Brain microvascular endothelial cell (primary cell): ENCODE measurements around the gene RALY.
"Not testable (repeated sequence)": the region's sequence is repeated elsewhere in the genome, so short reads cannot be mapped to it uniquely, and the experiment has no call there.

ENCODE experiments used
- DNase-seq: peaks from one replicate; pipeline ENCODE4 v3.0.0-alpha.2; 2020
- H3K27ac ChIP-seq: fragments of 250-450 bp; sonication (Bioruptor Pico); 2 replicates; pipeline ENCODE4 v1.5.1; 2020; ENCODE audit warnings: mild to moderate bottlenecking, moderate library complexity
- H3K27me3 ChIP-seq: fragments of 250-450 bp; sonication (Bioruptor Pico); replicated peaks from 2 replicates; pipeline ENCODE4 v1.5.1; 2020; ENCODE audit warnings: mild to moderate bottlenecking
- H3K36me3 ChIP-seq: fragments of 250-450 bp; sonication (Bioruptor Pico); replicated peaks from 2 replicates; pipeline ENCODE4 v1.5.1; 2020; ENCODE audit warnings: mild to moderate bottlenecking
- H3K4me3 ChIP-seq: 2 replicates; pipeline ENCODE4 v1.5.1; 2011; ENCODE audit warnings: low read depth, mild to moderate bottlenecking, control low read depth, low read length, moderate library complexity
- CTCF ChIP-seq: IDR thresholded peaks from 2 replicates; pipeline ENCODE4 v1.5.1; 2011; ENCODE audit warnings: low read depth, mild to moderate bottlenecking, moderate library complexity, low read length, control low read depth, inconsistent platforms; ENCODE audit errors: missing control alignments
- in situ Hi-C: cut with HindIII; loops from 2 replicates; pipeline ENCODE4 v1.10.0; 2017; ENCODE audit warnings: low sequenced_read_pairs, low pct_ligation_motif_present

RALY gene

DNA sequence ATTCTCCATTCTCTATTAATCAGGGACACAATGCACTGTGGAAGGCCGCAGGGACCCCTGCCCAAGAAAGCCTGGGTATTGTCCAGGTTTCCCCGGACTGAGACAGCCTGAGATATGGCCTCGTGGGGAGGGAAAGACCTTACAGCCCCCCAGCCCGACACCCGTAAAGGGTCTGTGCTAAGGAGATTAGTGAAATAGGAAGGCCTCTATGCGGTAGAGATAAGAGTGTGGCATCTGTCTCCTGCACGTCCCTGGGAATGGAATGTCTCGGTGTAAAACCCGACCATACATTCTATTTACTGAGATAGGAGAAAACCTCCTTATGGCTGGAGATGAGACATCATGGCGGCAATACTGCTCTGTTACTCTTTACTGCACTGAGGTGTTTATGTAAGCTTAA lies 134.1 kb downstream of the RALY start:
- no peak for DNase-seq
- no peaks in the 10 kb centered on the region for H3K27me3 ChIP-seq
- H3K36me3 ChIP-seq, result no peaks in the 10 kb centered on the region
- in situ Hi-C loops, result no loop called here
- TF ChIP-seq CTCF, result no peak
- H3K27ac ChIP-seq, result no peak overlapping the region
- no peak overlapping the region for H3K4me3 ChIP-seq

- Histone ChIP-seq H3K36me3 (no peaks in the 10 kb centered on the region), H3K27me3 (no peaks in the 10 kb centered on the region), H3K4me3 (no peak overlapping the region), H3K27ac (no peak overlapping the region)
- peak; percentile 81 for TF ChIP-seq CTCF
- in situ Hi-C loops, result no loop called here
- DNase-seq, result peak; percentile 68
These were observed 135.9 kb downstream of the RALY start for GRCh38 chr20:34129518-34130162.

- no peak overlapping the region for H3K27ac ChIP-seq
- DNase-seq, result no peak
- no peak overlapping the region for H3K4me3 ChIP-seq
- TF ChIP-seq CTCF, result no peak
- no peaks in the 10 kb centered on the region for H3K27me3 ChIP-seq
- in situ Hi-C loops, result no loop called here
- no peaks in the 10 kb centered on the region for H3K36me3 ChIP-seq
These were observed 137.8 kb downstream of the RALY start for GRCh38 chr20:34131491-34131890.

DNA sequence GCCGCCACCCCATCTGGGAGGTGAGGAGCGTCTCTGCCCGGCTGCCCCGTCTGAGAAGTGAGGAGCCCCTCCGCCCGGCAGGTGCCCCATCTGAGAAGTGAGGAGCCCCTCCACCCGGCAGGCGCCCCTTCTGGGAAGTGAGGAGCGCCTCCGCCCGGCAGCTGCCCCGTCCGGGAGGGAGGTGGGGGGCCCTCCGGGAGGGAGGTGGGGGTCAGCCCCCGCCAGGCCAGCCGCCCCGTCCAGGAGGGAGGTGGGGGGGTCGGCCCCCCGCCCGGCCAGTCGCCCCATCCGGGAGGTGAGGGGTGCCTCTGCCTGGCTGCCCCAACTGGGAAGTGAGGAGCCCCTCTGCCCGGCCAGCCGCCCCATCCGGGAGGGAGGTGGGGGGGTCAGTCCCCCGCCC lies 138.8 kb downstream of the RALY start:
- H3K4me3 ChIP-seq, result not testable (repeated sequence)

DNA sequence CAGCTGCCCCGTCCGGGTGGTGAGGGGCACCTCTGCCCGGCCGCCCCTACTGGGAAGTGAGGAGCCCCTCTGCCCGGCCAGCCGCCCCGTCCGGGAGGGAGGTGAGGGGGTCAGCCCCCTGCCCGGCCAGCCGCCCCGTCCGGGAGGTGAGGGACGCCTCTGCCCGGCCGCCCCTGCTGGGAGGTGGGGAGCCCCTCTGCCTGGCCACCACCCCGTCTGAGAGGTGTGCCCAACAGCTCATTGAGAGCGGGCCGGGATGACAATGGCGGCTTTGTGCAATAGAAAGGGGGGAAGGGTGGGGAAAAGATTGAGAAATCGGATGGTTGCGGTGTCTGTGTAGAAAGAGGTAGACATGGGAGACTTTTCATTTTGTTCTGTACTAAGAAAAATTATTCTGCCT lies 139.2 kb downstream of the RALY start:
- H3K27me3 ChIP-seq, in situ Hi-C loops, H3K36me3 ChIP-seq, H3K27ac ChIP-seq, H3K4me3 ChIP-seq, DNase-seq: not testable (repeated sequence)

More for the DNA sequence above, 138.8 kb downstream of the RALY start:
- H3K27me3 ChIP-seq, H3K27ac ChIP-seq, DNase-seq, in situ Hi-C loops, H3K36me3 ChIP-seq: not testable (repeated sequence)

DNA sequence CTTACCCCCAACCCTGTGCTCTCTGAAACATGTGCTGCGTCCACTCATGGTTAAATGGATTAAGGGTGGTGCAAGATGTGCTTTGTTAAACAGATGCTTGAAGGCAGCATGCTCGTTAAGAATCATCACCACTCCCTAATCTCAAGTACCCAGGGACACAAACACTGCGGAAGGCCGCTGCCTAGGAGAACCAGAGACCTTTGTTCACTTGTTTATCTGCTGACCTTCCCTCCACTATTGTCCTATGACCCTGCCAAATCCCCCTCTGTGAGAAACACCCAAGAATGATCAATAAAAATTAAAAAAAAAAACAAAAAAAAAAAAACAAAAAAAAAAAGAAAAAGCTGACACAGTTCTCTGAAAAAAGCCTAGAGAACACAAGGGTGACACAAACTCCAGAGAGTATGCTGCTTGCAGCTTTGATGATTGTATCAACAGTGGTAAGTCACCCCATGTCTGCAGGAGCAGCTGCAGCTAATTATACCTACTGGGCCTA lies 139.7 kb downstream of the RALY start:
- in situ Hi-C loops, H3K4me3 ChIP-seq, DNase-seq, H3K36me3 ChIP-seq, H3K27me3 ChIP-seq, H3K27ac ChIP-seq: not testable (repeated sequence)
